ENCODE data around the gene AP1G2.
"Not testable (repeated sequence)": the region's sequence is repeated elsewhere in the genome, so short reads cannot be mapped to it uniquely, and the experiment has no call there.

AP1G2 gene

GRCh38 chr14:23555882-23556699 lies 11.5 kb downstream of the AP1G2 start, which contains the start of gene THTPA:
Gene THTPA (plus strand): TSS chr14:23556271. CDS start chr14:23556758, 487 bp downstream.
- DNase-seq, result peak; percentile 89

GRCh38 chr14:23555533-23555881 lies 12.1 kb downstream of the AP1G2 start:
- no peak for DNase-seq

- peak; percentile 79 for DNase-seq
Measured at GRCh38 chr14:23551266-23552028, 16.1 kb downstream of the AP1G2 start, which contains the start of gene ZFHX2. Gene ZFHX2 (minus strand): TSS chr14:23551765. CDS start chr14:23535325, 16,440 bp downstream.

DNA sequence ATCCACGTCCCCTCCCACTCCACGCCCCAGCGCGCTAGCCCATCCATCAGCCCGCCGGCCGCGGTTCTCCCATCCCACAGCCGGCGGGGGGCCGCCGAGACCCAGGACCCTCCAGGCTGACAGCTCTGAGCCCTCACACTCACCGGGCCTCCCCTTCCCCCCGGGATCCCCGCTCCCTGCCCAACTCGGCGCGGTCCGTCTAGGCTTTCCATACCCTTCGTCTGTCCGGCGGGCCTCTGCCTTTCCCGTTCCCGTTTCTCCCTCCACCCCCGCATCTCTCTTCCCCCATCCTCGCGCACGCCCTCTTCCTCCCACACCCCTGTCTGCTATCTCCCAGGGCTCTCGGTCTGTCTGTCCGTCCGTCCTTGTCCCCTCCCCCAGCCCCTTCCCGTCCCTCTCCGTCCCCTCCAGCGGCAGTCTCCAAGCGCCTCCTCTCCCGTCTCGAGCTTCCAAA lies 16.8 kb downstream of the AP1G2 start:
- DNase-seq, result no peak

- no peak for DNase-seq
Measured at GRCh38 chr14:23550131-23550811, 17.3 kb downstream of the AP1G2 start.

DNA sequence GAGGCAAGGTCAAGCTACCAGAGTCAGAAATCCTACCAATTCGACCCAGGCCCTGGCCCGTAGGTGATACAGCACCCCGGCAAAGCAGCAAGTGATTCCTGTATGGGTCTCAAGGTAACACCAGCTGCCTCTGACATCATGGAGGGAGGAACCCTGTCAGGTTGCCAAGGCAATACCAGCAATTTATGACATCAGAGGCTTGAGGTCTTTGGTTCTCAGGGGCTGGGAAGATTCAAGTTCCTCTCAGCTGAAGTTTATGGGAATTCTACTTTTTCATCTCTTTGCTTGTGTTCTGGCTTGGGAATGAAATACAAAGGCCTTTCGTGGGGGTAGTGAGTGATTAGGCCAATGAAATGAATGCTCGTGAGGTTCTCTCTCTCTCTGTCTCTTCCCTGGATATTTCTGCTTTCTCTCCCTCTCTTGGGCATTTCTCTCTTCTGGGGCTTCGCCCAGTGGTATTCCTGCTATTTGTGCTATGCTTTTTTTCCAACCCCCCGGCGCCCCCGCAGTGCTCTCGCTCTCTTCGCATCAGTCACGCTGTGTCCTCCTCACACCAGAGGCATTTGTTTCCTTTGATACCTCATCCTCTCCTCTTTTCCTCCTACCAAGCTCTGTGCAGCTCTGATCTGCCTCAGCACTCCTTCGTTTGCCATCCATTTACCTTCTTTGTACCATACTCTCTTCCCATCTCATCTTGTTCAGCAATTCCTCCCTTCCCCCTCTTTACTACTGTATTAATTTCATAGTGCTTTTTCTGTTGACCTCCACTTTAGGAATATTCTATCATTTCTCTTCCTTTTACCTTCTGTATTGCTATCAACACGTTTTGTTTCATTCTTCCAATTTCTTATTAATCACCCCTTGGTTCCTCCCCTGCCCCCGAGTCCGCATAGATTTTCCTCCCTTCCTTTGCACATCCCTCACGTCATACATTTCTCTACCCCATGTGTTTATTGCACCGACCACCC lies 19.0 kb downstream of the AP1G2 start:
- no peak for DNase-seq

DNA sequence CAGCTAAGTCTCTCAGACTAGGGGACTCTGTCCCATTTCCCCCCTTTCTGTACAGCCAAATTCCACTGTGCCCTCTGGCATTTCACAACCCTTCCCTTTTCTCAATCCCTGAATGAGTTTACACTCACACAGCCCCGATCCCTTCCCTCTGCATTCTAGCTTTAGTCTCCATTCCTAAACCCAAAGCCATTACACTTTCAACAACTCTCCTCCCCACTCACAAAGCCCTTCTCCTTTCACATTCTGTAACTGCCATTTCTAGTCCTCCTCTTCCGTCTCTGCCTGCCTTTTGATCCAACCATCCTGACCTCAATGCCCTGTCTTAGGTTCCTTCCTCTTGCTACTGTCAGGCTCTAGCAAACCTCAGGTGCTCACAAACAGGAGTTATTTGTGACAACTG lies 19.7 kb downstream of the AP1G2 start:
- no peak for DNase-seq

DNA sequence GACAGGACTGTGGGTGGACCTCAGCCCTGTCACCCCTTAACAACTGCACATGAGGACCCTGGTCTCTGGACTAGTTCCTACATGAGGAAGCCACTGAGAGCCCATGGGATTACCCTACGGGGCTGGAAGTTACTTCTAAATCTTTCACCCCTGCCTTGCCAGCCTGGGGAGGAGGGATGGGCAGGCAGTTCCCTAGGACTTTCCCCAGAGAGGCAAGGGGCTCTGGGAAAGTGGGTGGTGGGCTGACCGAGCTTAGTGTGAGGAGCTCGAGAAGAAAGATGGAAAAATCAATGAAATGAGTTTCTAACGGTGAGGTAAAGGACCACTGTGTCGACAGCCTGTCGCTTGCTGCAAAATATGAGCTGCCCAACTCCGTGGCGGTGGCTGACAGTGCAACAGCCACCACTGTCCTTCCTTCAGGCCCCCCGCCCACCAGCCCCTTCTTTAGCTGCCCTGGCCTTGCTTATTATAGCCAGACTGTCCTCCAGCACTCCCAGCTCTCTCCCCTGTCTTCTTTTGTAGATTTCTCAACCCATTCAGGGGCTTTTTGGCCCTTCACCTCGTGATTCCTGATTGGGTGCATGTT lies 21.0 kb downstream of the AP1G2 start:
- no peak for DNase-seq

DNA sequence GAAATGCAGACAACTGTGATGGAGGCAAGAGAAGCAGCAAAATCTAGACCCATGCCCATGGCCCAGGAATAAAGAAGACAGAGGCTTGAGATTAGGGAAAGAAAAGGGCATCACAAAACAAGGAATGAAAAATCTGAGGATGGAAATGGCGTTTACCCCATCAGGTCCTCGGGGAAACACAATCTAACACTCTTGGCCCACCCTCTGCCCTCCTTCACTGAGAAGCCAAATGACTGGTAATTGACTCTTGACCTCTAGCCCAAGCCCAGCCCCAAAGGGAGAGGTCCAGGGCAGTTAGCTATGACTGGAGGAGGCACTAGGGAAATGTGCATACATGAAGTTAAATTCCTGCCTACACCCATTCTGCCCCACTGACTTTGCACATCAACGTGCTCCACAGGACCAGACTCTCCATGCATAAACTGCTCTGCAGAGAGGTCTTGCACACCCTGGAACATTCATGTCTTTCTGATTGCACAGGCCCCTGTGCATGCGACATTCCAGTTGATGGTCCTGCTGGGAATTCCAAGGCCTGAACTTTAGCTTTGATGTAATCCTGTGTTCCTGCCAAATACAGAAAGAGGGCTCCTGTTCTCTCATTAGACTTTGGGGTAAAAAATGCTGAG lies 21.7 kb downstream of the AP1G2 start:
- DNase-seq, result no peak

- no peak for DNase-seq
Measured at GRCh38 chr14:23544511-23545447, 22.8 kb downstream of the AP1G2 start.

- DNase-seq, result no peak
Measured at GRCh38 chr14:23543403-23543802, 24.2 kb downstream of the AP1G2 start.

GRCh38 chr14:23542261-23542660 lies 25.3 kb downstream of the AP1G2 start:
- no peak for DNase-seq

DNA sequence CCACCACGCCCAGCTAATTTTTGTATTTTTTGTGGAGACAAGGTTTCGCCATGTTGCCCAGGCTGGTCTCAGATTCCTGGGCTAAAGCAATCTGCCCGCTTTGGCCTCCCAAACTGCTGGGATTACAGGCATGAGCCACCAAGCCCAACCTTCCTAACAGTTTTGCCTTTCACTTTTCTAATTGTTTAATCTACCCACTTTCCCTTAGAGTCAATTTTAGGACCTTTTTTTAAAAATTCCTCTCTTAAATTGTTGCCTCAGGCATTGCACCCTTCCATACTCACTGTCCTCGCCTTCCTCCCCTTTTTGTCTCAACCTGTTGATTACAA lies 27.5 kb downstream of the AP1G2 start:
- no peak for DNase-seq

- DNase-seq, result no peak
Measured at GRCh38 chr14:23539248-23540140, 28.1 kb downstream of the AP1G2 start.

DNA sequence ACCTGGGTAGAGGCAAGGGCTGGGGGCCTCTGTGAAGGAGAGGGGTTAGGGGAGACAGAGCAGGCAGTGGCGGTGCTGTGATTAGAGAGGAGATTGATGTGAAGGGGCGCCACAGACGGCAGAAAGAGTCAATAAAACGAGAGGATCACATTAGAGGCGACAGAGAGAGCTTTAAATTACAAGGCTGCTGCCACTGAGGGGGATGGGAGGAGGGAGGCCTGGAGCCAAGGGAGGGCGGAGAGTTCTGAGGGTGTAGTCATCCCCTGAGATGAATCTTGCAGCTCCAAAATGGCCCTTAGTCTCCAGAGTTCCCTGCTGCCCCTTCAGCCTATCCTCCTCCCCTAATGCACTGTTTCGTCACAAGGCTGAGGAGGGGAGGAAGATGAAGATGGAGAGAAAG lies 28.8 kb downstream of the AP1G2 start:
- DNase-seq, result no peak

DNA sequence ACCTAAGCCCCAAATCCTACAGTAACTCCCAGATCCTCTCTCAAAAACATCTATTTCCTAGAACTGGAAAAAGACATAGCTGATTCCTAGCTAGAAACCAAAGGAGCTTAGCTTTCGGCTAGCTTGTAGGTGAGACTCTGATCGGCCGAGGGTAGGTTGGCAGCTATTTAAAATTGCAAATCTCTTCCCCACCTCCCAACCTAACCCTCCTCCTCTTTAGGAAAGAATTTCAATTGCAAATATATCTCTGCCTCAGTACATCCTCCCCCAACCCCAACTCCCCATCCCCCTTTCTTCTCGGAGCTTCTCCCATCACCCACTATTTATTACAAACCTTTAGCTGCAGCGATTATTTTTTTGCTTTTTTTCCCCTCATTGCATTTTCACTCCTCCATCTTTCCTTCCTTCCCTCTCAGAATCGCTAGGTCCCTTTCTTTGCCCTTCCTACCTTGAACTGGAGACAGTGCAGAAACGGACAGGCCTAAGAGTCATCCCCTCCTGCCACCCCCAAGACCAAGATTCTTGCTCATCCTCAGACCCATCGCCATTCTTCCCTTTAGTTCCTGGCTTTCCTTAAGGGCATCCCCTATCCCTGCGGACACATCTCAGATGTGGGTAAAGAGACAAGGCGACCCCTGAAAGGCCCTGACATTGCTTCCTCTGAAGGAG lies 29.4 kb downstream of the AP1G2 start:
- no peak for DNase-seq

- no peak for DNase-seq
Measured at GRCh38 chr14:23537351-23538049, 30.1 kb downstream of the AP1G2 start.

GRCh38 chr14:23536906-23537305 lies 30.7 kb downstream of the AP1G2 start:
- not testable (repeated sequence) for DNase-seq

Measured in activated CD4-positive, CD25-positive, alpha-beta regulatory T cell treated with anti-CD3 and anti-CD28 coated beads, Interleukin-2, amount 50 U/mL, for 72 hours (primary cell).